SW480 (cell line): ENCODE results near the gene GPRC5D.

Experiments used
- DNase-seq: peaks from one replicate; pipeline ENCODE4 v3.0.0-alpha.2; 2016; ENCODE audit warnings: low spot score

The GPRC5D gene

DNA sequence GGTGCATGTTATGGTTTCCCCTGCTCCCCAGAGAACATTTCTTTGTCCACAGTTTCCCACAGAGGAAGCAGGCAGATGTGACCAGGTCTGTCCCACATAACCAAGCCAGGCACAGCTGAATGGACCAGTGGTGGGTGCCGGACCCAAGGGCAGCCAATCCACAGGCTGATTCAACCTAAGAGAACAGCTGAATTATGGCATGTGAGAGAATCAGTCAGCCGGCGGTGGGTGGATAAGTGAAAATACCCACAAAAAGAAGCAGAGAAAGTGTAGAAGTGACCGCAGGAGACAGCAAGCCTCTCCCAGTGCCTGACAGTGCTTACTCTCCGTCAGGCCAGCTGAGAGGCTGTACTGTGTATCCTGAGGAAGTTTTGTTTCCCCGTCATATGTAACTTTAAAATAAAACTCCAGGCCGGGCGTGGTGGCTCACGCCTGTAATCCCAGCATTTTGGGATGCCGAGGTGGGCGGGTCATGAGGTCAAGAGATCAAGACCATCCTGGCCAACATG lies 14.9 kb downstream of the GPRC5D start:
- no peak for DNase-seq

DNA sequence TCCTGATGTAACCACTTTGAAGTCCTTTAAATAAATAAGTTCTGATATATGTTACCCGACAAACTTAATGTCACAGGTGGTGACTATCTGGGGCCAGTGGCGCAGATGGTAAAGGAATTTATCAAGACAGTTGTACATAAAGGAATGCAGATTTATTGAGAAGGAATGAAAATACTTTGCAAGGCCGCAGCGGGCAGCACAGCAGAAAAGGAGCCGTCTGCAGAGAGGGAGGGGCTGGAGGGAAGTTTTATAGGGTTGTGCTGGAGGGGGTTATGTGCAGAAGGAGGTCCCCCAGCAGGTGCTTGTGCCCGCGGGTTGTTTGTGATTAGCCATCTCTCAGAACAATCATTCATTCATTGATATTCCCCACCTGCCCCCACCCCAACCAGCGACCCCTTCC lies 17.4 kb downstream of the GPRC5D start:
- no peak for DNase-seq

DNA sequence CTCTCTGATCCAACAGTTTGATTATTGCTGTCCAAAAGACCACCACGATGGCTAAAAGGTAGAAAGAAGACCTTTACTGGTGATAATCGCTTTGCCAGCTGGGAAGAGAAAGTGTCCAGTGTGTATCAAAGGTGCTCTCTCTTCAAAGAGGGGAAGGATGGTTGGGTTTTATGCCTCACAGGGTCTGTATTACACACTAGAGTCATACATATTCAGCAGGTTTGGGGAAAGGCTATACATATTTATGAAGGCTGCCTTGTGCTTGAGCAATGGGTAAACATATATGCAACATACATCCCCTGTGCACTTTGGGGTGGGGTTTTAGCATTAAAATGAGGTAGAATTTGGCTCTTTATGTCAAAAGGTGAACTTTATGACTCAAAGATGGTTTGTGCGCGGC lies 18.2 kb downstream of the GPRC5D start:
- DNase-seq: no peak

DNA sequence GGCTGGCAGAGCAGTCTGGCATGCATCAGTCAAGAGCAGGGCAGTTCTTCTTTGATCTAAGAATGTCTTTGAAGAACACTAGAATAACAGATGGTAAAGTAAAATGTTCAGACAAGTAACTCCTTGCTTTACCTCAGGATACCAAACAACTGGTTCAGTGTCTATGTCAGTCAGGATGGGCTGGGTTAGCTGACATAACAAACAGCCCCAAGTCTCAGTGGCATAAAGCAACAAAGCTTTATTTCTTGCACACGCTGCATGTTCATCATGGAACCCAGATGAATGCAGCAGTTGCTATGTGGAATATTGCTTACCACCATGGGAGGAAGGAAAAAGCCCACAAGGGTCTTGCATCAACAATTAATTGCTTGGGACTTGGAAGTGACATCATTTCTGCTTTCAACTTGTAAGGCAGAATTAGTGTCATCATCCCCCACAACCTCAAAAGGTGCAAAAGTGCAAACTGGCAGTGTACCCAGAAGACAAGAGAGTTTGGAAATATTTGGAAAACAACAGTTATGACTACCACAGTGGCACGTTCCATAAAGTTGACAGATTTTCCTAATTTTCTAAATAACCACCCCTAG lies 21.2 kb downstream of the GPRC5D start:
- no peak for DNase-seq

DNA sequence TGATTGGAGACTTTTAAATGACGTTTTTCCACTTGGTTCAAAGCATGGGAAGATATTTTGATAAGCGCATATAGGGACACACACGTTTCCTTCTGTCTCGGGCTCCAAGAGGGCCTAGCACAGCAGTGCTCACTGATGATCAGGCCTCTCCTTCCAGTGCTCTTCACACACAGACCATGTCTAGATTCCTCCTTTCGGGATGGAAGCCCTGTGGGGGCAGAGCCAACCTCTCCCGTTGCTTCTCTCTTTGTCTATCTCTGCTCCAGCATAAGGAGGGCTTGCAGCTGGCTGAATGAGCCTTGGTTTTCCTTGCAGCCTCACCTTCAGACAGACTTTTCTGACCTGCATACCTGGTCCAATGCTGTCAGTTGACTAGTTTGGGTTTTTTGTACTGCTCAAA lies 22.3 kb downstream of the GPRC5D start:
- no peak for DNase-seq

DNA sequence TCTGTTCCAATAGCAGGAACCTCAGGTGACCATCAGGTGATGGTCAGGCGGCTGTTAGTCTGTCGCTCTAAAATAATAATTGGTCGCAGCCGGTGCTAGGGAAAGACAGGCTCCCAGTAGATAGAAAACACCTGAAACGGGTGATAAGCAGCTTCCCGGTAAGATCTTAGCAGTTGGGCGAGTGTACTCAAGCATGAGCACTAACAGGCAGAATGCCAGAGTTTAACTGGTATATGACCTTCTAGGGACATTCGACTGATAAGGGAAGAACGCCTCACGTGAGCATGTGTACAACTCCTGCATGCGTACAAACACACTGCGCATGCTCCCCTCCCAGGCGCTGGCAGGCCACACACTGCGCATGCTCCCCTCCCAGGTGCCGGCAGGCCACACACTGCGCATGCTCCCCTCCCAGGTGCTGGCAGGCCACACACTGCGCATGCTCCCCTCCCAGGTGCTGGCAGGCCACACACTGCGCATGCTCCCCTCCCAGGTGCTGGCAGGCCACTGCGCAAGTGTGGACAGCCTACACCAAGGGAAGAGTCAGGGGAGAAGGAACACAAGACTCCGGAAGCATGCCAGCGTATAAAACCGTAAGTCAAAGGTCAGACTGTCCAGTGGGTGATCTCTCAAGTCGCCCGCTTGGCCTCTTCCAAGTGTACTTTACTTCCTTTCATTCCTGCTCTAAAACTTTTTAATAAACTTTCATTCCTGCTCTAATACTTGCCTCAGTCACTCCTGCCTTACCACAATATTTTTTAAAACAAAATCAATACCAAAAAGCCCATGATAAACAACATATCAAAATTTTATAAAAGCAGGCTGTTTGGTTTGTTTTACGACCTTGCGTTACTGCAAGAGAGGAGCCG lies 24.5 kb downstream of the GPRC5D start:
- no peak for DNase-seq

DNA sequence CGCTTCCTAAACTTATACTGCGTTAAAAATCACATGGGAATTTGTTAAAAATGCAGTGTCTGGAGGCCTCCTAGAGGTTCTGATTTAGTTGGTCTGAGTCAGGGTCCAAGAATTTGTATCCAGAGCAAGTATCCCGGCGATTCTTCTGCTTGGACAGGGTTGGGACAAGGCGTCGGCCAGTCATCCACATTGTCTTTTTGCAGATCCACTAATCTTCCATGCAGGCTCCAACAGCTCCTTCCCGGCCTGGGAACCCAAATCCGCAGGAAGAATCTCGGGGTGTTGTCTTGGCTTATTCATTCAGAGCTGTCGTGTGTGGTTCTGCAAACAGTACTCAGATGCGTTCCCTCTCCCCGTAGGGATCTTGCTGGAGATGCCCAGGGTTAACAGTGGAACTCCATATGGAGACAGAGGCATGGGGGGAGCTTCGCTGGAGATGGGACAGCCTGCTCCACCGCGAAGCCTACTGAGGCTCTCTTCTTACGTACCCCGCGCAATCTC lies 25.3 kb downstream of the GPRC5D start:
- no peak for DNase-seq

DNA sequence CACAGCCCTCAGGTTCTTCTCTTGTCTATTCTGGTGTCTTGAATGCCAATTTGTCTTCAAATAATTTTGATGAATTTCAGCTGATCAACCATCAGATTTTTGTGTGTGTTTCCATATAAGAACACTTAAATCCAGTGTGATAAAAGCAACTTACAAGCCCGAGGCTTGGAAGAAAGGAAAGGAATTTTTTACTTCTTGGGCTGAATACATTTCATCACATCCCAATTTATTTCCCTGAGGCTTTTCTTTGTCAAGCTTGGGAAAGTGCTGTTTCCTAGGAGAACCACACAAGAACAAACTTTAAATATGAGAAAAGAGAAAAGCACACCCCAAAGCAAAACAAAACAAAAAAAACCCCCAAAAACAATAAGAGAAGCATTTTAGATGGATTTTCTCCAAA lies 26.6 kb downstream of the GPRC5D start:
- DNase-seq: no peak

DNA sequence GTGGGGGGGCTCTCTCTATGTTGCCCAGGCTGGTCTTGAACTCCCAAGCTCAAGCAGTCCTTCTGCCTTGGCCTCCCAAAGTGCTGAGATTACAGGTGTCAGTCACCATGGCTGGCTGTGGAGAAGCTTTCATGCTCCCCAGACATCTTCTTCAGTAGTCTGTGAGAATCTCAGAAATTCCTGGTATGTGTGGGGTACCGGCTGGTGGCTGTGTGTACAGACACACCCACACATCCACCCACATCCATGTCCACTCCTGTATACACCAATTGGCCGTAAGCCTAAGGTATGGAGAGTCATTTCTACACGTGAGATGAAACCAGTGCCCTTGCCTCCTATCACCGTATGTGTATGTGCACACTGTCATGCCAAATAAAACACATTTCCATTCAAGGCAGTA lies 27.8 kb downstream of the GPRC5D start:
- no peak for DNase-seq

DNA sequence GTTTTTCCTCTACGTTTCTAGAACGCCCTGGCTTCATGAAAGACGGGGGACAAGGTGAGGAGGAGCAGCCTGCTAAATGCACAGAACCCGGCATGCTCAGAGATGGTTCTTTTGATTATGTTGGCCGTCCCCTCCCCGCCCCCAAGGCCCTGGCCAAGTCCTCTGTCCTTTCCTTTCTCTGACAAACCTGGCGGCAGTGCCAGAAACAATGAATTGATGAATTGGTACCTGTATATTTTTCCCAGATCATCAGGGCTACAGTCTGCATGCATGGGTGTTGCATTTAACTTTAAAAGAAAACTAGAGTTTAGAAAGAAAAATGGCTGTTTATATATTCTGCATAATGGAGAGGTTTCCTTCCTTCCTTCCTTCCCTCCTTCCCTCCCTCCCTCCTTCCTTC lies 29.0 kb downstream of the GPRC5D start:
- DNase-seq: no peak

DNA sequence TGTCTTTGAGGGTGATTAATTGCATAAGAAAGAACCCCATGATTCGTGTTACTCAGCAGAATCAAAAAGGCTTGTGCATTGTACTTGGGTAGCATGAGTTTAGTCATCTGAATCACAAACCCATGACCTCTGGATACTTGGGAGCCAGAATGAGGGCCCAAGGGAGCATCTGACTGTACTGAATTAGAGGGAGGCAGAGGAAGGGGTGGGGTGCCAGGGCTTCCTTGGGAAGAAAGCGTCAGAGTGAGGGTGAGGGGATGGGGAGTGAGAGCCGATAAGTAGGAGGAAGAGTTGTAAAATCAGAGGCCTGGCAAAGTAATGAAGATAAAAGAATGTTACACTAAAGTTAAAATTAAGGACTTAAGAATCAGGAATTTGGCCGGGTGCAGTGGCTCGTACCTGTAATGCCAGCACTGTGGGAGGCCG lies 29.8 kb downstream of the GPRC5D start:
- DNase-seq: no peak

DNA sequence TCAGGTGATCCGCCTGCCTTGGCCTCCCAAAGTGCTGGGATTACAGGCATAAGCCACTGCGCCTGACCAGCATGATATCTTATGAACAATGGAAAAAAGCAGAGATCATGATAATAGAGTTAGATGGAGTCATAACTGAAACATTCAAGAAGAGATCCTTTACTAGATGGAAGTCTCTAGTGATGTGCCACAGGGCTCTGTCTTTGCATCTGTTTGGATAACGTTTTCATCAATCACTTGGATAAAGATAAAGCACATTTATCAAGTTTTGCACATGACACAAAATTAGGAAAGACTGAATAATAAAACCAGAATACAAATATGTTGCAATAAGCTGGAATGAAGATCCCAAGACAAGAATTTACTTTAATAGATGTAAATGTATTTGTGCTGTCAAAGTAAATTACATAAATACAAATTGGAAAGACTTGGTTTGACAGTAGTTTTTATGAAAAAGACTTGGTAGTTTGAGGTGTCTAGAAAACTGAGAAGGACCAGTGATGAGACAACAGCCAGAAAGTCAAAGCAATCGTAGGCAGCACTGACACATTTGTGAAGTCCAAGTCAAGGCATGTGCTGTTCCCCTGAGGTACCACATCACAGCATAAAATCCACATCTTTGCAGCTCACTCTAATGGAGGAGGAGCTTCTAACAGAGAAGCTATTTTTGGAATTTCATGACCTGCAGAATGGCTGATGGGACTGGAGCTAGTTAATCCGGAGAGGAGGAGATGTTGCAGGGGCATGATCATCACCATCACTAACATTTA lies 32.1 kb downstream of the GPRC5D start:
- DNase-seq: no peak

DNA sequence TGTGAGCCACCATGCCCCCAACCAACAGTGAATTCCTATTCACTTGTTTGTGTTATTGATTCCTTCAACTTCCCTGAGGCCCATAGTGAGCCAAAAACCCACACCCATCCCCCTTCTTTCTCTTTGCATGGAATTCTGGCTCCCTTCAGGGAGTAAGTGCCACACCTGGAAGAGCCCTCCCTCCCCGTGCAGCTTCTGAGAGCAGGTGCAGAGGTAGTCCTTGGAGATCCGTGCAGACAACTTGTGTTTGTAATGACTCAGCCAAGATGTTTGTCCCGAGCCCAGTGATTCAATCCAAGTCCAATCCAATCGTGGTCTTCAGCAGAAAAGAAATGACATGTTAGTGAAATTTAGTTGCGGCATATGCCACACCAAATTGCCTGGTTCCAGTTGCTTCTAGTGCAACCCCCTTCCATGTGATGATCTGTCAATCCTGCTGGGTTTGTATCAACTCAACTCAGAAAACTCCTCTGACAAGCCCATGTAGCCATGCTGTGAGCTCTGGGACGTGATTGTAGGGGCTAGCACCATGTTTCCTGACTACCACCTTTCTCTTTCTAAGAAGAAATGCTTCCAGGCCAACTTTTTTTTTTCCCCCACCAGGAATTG lies 33.1 kb downstream of the GPRC5D start:
- DNase-seq: no peak

DNA sequence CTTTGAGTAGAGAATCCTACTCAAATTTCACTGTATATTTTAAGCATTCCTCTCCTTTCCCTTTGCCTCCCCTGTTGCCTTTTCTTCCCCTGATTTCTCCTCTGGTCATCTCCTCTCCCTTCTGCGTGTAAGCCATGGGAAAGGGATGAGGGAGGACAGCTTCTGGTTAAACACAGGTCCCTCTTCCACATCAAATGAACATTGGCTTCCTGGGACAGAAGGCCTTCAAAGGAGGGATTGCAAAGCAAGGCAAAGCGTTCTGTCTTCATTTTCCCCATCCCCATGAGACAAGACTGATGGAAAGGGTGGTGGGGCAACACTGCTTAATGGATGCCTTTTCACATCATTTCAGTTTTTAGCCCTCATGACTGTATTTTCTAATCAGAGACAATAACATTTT lies 34.5 kb downstream of the GPRC5D start:
- no peak for DNase-seq

DNA sequence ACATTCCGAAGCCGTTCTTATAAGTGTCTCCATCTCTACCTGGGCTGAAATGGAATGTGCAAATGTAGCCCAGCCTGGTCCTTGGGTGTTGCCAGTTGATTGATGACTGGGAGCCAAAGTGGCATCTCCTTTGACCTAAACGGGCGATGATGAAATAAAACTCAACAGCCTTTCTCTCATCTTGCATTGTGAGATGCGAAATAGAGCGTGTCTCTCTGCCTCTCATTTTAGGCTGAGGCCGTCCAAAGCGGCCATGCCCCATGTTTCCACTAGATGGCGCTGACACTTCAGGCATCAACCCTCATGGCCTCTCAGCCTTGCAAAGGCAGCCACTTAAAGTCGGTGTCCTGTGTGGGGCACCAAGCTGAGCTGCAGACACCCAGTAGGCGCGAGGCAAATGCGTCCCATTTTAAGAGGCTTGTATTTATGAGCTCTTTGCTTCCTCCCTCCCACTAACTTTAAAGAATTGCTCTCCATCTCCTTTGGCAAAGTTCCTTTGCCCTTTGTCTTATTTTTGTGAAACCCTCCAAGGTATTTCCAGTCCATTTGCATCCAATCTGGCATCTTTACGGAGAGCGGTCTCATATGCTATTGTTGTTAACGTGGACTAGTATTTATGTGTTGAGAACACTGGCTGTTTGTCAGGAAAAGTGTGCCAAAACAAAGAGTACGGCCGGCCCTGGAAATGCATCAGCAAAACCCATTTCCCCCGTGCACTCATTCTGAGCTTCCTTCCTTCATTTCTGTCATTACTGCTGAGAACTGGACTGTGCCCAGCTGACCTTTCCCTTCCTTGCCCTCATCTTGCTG lies 35.6 kb downstream of the GPRC5D start:
- DNase-seq: peak; percentile 78

DNA sequence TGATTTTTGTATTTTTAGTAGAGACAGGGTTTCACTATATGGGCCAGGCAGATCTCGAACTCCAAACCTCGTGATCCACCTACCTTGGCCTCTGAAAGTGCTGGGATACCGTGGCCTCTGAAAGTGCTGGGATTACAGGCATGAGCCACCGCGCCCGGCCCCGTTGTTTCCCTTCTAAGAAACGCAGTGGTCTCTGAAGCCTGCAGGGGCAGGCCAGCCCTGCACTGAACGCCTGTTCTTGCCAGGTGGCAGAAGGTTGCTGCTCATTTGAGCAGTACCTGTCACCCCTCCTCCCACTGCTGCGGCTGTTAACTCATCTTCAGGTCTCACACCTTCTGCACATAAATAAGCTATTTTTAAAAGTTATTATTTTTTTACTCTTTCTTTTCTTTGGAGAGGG lies 36.3 kb downstream of the GPRC5D start:
- DNase-seq: no peak

DNA sequence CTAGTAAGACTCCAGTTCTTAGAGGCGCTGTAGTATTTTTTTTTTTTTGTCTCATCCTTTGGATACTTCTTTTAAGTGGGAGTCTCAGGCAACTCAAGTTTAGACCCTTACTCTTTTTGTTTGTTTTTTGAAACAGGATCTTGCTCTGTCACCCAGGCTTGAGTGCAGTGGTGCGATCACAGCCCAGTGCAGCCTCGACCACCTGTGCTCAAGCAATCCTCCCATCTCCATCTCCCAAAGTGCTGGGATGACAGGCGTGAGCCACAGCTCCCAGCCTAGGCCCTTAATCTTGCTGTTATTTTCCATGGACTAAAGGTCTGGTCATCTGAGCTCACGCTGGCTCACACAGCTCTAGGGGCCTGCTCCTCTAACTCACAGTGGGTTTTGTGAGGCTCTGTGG lies 39.3 kb downstream of the GPRC5D start:
- no peak for DNase-seq

DNA sequence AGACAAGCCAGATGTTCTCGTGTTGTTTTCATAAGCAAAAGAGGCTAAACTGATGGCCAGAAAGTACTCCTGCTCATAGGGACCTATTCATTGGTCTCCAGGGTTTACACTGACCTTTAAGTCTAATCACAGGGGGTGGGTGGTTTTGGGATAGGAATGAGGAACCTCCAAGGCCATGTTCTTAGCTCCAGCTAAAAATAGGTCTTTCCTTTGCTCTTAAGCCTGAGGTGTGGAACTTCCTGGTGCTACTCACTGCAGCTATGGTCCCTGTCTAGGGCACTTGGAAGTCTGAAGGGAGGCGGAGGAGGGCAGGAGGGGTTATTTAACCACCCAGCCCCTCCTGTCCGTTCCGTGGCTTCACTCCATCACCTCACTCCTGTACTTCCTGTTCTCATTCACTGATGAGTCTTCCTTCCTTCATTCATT lies 42.0 kb downstream of the GPRC5D start:
- DNase-seq: no peak

DNA sequence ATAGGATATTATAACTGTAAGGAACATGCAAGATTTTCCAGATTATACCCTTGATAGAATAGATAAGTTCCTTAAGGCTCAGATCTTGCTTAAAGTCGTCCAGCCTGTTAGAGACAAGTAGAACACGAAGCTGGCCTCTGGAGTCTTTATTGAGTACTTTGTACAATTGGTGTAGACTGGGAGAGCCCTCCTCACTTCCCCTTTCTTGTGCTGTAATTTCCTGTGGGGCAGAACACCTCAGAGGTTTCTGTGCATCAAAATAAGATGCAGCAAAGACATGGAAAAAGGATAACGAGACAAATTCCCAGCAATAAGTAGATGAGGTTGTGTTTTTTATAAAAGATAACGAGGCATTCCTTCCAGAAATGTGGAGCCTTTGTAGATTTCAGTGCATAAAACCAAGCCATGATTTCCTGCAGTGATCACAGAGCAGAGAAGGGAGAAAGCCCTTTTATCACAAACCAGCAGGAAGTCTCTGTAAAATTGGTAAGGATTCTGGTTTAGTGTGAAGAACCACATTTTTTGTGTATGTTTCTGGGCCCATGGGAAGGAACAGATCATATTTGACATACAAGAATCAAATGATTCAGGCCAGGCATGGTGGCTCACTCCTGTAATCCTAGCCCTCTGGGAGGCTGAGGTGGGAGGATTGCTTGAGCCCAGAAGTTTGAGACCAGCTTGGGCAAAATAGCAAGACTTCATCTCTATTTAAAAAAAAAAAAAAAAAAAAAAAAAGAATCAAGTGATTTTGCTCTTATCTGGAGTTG lies 42.6 kb downstream of the GPRC5D start:
- no peak for DNase-seq

DNA sequence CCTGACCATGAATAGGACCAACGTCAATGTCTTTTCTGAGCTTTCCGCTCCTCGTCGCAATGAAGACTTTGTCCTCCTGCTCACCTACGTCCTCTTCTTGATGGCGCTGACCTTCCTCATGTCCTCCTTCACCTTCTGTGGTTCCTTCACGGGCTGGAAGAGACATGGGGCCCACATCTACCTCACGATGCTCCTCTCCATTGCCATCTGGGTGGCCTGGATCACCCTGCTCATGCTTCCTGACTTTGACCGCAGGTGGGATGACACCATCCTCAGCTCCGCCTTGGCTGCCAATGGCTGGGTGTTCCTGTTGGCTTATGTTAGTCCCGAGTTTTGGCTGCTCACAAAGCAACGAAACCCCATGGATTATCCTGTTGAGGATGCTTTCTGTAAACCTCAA lies 43.3 kb downstream of the GPRC5D start:
- no peak for DNase-seq

DNA sequence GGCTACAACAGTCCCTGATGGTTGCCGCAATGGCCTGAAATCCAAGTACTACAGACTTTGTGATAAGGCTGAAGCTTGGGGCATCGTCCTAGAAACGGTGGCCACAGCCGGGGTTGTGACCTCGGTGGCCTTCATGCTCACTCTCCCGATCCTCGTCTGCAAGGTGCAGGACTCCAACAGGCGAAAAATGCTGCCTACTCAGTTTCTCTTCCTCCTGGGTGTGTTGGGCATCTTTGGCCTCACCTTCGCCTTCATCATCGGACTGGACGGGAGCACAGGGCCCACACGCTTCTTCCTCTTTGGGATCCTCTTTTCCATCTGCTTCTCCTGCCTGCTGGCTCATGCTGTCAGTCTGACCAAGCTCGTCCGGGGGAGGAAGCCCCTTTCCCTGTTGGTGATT lies 43.7 kb downstream of the GPRC5D start:
- no peak for DNase-seq
